NCI-H2227 (cell line): ENCODE data around the gene SOS1.

ENCODE experiments used
- DNase-seq: peaks from one replicate; lab custom pipeline; 2025; ENCODE audit not compliant: unreplicated experiment; lab: John Stamatoyannopoulos, UW

The SOS1 gene

GRCh38 chr2:38935568-38936172, 185.2 kb downstream of the SOS1 start:
- no peak for DNase-seq

- DNase-seq: no peak
Measured at GRCh38 chr2:38934742-38935141, 186.1 kb downstream of the SOS1 start.

GRCh38 chr2:38933653-38934052, 187.2 kb downstream of the SOS1 start:
- DNase-seq: no peak

- no peak for DNase-seq
Measured at GRCh38 chr2:38932586-38932985, 188.3 kb downstream of the SOS1 start.
